ENCODE measurements around the gene UBE2Z. TPM values are rescaled to one million over a fixed set of nuclear protein-coding genes. Genes with fewer than 3 reads are reported as not detected.

UBE2Z gene
- total and polyA plus RNA-seq, 2 of the 13 experiments (the other 11 are each of a cell fraction or from before 2014, with no cell fraction given), result 63.2 to 122 TPM

DNA sequence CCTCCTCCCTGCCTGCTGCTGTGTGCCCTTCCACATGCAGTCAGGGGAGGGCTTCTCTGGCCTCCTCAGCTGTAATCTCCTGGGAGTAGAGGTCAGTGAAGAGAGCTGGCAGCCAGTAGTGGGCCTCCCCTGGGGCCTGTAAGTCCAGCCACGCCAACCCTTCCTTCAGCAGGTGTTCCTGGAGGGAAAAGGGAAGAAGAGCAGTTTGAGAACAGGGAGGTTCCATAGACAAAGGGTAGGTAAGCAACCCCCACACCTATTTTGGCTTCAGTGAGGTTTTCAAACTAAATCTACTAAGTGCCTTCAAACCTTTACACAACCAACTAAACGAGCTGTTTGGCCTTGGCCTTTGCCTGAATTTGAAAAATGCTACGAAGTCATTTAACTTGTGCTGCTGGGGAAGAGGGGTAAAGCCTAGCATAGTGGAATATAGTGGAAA lies 22.2 kb downstream of the UBE2Z start (continued):
- peak; percentile 57 for TF ChIP-seq ZNF687 (CRISPR knock-in tag; IDR thresholded peaks at IDR 0.05)
- no peak for TF ChIP-seq SP4 (CRISPR knock-in tag; IDR thresholded peaks at IDR 0.05)
- TF ChIP-seq NPAS2 (CRISPR knock-in tag; IDR thresholded peaks at IDR 0.05; ENCODE audit: borderline replicate concordance), result no peak
- TF ChIP-seq ZNF564 (CRISPR knock-in tag; IDR thresholded peaks at IDR 0.05), result no peak
- TF ChIP-seq, protein P1, sequence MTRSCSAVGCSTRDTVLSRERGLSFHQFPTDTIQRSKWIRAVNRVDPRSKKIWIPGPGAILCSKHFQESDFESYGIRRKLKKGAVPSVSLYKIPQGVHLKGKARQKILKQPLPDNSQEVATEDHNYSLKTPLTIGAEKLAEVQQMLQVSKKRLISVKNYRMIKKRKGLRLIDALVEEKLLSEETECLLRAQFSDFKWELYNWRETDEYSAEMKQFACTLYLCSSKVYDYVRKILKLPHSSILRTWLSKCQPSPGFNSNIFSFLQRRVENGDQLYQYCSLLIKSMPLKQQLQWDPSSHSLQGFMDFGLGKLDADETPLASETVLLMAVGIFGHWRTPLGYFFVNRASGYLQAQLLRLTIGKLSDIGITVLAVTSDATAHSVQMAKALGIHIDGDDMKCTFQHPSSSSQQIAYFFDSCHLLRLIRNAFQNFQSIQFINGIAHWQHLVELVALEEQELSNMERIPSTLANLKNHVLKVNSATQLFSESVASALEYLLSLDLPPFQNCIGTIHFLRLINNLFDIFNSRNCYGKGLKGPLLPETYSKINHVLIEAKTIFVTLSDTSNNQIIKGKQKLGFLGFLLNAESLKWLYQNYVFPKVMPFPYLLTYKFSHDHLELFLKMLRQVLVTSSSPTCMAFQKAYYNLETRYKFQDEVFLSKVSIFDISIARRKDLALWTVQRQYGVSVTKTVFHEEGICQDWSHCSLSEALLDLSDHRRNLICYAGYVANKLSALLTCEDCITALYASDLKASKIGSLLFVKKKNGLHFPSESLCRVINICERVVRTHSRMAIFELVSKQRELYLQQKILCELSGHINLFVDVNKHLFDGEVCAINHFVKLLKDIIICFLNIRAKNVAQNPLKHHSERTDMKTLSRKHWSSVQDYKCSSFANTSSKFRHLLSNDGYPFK (CRISPR knock-in tag; IDR thresholded peaks at IDR 0.05; ENCODE audit: borderline replicate concordance), result no peak
- no peak for TF ChIP-seq ZFAT (CRISPR knock-in tag; conservative IDR thresholded peaks at IDR 0.05)
- TF ChIP-seq PBX2 (CRISPR knock-in tag; IDR thresholded peaks at IDR 0.05), result no peak
- no peak for TF ChIP-seq FOXM1 (CRISPR knock-in tag; IDR thresholded peaks at IDR 0.05)
- TF ChIP-seq, protein P2, sequence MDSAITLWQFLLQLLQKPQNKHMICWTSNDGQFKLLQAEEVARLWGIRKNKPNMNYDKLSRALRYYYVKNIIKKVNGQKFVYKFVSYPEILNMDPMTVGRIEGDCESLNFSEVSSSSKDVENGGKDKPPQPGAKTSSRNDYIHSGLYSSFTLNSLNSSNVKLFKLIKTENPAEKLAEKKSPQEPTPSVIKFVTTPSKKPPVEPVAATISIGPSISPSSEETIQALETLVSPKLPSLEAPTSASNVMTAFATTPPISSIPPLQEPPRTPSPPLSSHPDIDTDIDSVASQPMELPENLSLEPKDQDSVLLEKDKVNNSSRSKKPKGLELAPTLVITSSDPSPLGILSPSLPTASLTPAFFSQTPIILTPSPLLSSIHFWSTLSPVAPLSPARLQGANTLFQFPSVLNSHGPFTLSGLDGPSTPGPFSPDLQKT (CRISPR knock-in tag; IDR thresholded peaks at IDR 0.05; ENCODE audit: borderline replicate concordance), result no peak
- TF ChIP-seq TOPORS (CRISPR knock-in tag; IDR thresholded peaks at IDR 0.05), result 0 out of 2 replicates have a peak, but pooled peaks have one; percentile 61
- TF ChIP-seq ASH2L (IDR thresholded peaks at IDR 0.05; ENCODE audit: insufficient read length, low read depth, low read length), result no peak
- no peak for TF ChIP-seq ZNF720 (CRISPR knock-in tag; IDR thresholded peaks at IDR 0.05)
- no peak for TF ChIP-seq GATAD1 (CRISPR knock-in tag; IDR thresholded peaks at IDR 0.05)
- TF ChIP-seq HNRNPK (IDR thresholded peaks at IDR 0.05; ENCODE audit: low read depth, low read length, poor library complexity, severe bottlenecking), result no peak
- peak; percentile 37; the same call in 1 of the 2 replicates for TF ChIP-seq SALL1 (CRISPR knock-in tag; IDR thresholded peaks at IDR 0.05)
- no peak for TF ChIP-seq CEBPG (CRISPR knock-in tag; IDR thresholded peaks at IDR 0.05)
- TF ChIP-seq, protein P3, sequence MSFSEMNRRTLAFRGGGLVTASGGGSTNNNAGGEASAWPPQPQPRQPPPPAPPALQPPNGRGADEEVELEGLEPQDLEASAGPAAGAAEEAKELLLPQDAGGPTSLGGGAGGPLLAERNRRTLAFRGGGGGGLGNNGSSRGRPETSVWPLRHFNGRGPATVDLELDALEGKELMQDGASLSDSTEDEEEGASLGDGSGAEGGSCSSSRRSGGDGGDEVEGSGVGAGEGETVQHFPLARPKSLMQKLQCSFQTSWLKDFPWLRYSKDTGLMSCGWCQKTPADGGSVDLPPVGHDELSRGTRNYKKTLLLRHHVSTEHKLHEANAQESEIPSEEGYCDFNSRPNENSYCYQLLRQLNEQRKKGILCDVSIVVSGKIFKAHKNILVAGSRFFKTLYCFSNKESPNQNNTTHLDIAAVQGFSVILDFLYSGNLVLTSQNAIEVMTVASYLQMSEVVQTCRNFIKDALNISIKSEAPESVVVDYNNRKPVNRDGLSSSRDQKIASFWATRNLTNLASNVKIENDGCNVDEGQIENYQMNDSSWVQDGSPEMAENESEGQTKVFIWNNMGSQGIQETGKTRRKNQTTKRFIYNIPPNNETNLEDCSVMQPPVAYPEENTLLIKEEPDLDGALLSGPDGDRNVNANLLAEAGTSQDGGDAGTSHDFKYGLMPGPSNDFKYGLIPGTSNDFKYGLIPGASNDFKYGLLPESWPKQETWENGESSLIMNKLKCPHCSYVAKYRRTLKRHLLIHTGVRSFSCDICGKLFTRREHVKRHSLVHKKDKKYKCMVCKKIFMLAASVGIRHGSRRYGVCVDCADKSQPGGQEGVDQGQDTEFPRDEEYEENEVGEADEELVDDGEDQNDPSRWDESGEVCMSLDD (CRISPR knock-in tag; IDR thresholded peaks at IDR 0.05; ENCODE audit: borderline replicate concordance), result no peak
- peak; percentile 59; the same call in 1 of the 2 replicates for TF ChIP-seq TARDBP (CRISPR knock-in tag; IDR thresholded peaks at IDR 0.05)

Measured in HepG2 (cell line).